ENCODE measurements around the gene HPGDS.
A peak's percentile ranks its signal among the peaks of the same experiment; 100 is the strongest.
"Not testable (repeated sequence)": the region's sequence is repeated elsewhere in the genome, so short reads cannot be mapped to it uniquely, and the experiment has no call there.

The HPGDS gene

DNA sequence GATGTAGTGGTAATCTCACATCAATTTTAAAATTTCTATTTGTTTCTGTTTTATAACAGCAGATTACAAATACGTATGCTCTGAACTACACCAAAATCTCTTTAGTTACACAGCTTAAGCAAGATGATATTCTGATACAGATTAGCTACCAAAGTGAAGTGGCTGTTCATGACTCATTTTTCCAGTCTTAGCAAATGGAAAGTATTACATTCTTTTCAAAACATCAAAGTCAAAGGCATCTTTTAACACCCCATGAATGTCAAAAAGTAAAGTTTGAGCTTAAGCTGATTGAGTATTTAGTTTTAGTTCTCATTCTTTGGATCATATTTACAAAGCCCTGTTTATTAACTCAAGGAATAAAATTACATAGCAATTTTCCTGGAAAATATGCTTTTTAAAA, 6.6 kb upstream of the HPGDS start:
- Mint-ChIP-seq H3K27ac (no peak overlapping the region), H3K4me3 (no peak overlapping the region), H3K9me3 (no peaks in the 10 kb centered on the region), H3K4me1 (ENCODE audit: low read depth) (peaks cover 32% of the 10 kb centered on the region), H3K27me3 (peaks cover 4% of the 10 kb centered on the region), H3K36me3 (ENCODE audit: low read depth) (no peaks in the 10 kb centered on the region)
- intact Hi-C loops (cut with micrococcal nuclease), result no loop called here

DNA sequence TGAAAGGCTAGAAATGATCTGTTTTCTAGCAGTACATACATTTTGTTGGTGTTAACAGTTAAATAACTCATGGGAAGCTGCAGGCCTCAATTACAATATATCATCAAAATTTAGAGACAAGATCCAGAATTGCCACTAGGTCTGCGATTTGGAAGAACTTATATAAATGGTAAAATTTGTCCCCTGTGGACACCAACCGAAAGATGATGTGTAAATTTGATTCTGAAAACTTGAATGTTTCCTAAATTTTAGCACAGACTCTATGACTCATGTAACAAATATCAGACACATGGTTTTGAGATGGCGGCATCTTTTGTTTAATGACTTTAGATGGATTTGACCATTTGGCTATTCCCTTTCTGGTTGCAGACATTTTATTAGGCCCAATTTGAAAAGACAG, 6.0 kb upstream of the HPGDS start:
- intact Hi-C loops (cut with micrococcal nuclease), result no loop called here
- Mint-ChIP-seq H3K27ac (no peak overlapping the region), H3K9me3 (no peaks in the 10 kb centered on the region), H3K4me3 (no peak overlapping the region), H3K4me1 (ENCODE audit: low read depth) (peaks cover 32% of the 10 kb centered on the region), H3K27me3 (peaks cover 4% of the 10 kb centered on the region), H3K36me3 (ENCODE audit: low read depth) (no peaks in the 10 kb centered on the region)

GRCh38 chr4:94346541-94346940, 3.9 kb upstream of the HPGDS start:
- Mint-ChIP-seq H3K4me3 (no peak overlapping the region), H3K4me1 (ENCODE audit: low read depth) (peaks cover 32% of the 10 kb centered on the region), H3K27ac (peak overlapping the region; percentile 37), H3K9me3 (no peaks in the 10 kb centered on the region), H3K36me3 (ENCODE audit: low read depth) (no peaks in the 10 kb centered on the region), H3K27me3 (peaks cover under 1% of the 10 kb centered on the region)
- intact Hi-C loops (cut with micrococcal nuclease), result no loop called here

- Mint-ChIP-seq H3K36me3 (ENCODE audit: low read depth) (no peaks in the 10 kb centered on the region), H3K4me1 (ENCODE audit: low read depth) (peaks cover 30% of the 10 kb centered on the region), H3K4me3 (no peak overlapping the region), H3K9me3 (no peaks in the 10 kb centered on the region), H3K27me3 (no peaks in the 10 kb centered on the region), H3K27ac (peak overlapping the region; percentile 76)
- intact Hi-C loops (cut with micrococcal nuclease), result no loop called here
These were observed 3.3 kb upstream of the HPGDS start for GRCh38 chr4:94345969-94346368.

GRCh38 chr4:94345266-94345665, 2.6 kb upstream of the HPGDS start:
- H3K9me3 Mint-ChIP-seq, result no peaks in the 10 kb centered on the region
- H3K4me3 Mint-ChIP-seq, result no peak overlapping the region
- intact Hi-C loops (cut with micrococcal nuclease), result no loop called here
- H3K36me3 Mint-ChIP-seq (ENCODE audit: low read depth), result no peaks in the 10 kb centered on the region
- H3K4me1 Mint-ChIP-seq (ENCODE audit: low read depth), result peaks cover 30% of the 10 kb centered on the region
- H3K27me3 Mint-ChIP-seq, result no peaks in the 10 kb centered on the region
- H3K27ac Mint-ChIP-seq, result peak overlapping the region; percentile 76

GRCh38 chr4:94344457-94344856, 1.8 kb upstream of the HPGDS start:
- Mint-ChIP-seq H3K36me3 (ENCODE audit: low read depth) (no peaks in the 10 kb centered on the region), H3K9me3 (no peaks in the 10 kb centered on the region), H3K27ac (peak overlapping the region; percentile 5), H3K4me1 (ENCODE audit: low read depth) (peaks cover 30% of the 10 kb centered on the region), H3K27me3 (no peaks in the 10 kb centered on the region), H3K4me3 (no peak overlapping the region)
- intact Hi-C loops (cut with micrococcal nuclease), result no loop called here

DNA sequence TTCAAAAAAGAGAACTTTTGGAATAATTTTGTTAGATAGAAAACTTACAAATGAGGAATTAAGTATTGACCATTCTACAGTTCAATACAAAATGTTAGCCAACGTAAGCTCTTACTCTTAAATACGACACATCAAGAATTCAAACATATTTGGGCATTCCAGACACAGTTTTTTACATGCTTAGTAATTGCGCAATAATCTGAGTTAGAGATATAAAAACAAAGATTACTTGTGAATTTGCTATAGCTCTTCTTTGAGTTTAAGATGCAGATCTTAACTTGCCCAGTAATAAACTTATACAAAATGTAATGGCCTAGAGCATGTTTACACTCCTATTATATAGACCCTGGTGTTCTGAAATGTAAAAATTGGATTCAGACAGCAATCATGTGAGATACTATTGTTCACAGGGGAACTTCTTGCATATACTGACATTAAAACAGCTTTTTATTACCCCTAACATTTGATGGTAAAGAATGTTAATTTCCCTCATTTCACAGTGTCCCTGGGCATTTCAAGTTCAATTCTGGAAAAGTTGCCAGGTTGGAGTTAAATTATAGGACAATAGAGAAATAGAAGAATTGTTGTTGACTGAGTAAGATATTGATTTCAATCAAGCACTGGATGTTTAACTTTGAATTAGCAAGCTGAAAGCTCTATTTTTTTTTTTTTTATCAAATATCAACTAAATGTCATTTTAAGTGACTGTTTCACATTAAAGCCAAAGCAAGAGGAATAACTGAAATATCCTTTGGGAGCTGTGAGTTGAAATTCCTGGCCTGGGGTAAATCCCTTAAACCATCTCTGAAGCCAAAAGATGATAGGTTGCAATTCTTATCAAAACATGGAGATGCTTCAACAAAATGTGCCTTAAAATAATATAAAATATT, 910 bp downstream of the HPGDS start:
- Mint-ChIP-seq H3K27ac (no peak overlapping the region), H3K9me3 (no peaks in the 10 kb centered on the region), H3K27me3 (no peaks in the 10 kb centered on the region), H3K4me3 (no peak overlapping the region), H3K4me1 (ENCODE audit: low read depth) (peaks cover 26% of the 10 kb centered on the region), H3K36me3 (ENCODE audit: low read depth) (no peaks in the 10 kb centered on the region)
- intact Hi-C loops (cut with micrococcal nuclease), result no loop called here

DNA sequence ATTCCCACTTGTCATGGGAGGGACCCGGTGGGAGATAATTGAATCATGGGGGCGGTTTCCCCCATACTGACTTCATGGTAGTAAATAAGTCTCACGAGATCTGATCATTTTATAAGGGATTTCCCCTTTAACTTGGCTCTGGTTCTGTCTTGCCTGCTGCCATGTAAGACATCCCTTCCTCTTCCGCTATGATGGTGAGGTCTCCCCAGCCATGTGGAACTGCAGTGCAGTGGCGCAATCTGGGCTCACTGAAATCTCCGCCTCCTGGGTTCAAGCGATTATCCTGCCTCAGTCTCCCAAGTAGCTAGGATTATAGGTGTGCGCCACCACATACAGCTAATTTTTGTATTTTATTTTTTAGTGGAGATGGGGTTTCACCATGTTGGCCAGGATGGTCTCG, 2.9 kb downstream of the HPGDS start:
- no peaks in the 10 kb centered on the region for H3K9me3 Mint-ChIP-seq
- H3K27me3 Mint-ChIP-seq, result no peaks in the 10 kb centered on the region
- H3K27ac Mint-ChIP-seq, result no peak overlapping the region
- peaks cover 16% of the 10 kb centered on the region for H3K4me1 Mint-ChIP-seq (ENCODE audit: low read depth)
- no peak overlapping the region for H3K4me3 Mint-ChIP-seq
- H3K36me3 Mint-ChIP-seq (ENCODE audit: low read depth), result no peaks in the 10 kb centered on the region
- intact Hi-C loops (cut with micrococcal nuclease), result no loop called here

DNA sequence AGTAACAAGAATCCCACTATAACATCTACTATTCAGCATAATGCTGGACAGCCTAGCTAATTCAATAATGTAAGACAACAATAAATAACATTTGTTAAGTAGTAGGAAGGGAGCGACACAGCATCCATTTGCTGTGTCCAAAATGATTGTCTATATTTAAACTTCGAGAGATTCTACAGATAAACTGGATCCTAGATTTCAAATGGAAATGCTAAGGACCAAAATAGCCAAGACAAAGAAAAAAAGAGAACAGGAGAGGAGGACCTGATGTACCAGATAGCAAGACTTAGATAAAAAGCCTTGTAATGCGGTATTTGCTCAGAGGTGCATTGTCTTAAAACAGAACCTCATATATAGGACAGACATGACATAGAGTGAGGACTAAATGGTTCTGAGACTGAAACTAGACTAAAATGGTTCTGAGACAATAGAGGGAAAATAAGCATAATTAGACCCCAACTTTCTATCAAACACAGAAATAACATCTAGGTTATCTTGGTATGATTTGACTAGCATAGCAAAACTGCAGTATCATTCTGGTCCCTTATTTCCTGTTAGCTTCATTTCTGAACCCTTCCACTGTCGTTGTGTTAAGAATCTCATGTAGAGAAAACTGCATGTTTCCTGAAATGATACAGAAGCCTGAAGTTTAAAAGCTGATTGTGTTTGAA, 3.8 kb downstream of the HPGDS start:
- no peak overlapping the region for H3K27ac Mint-ChIP-seq
- no peak overlapping the region for H3K4me3 Mint-ChIP-seq
- H3K4me1 Mint-ChIP-seq (ENCODE audit: low read depth), result peaks cover 9% of the 10 kb centered on the region
- H3K27me3 Mint-ChIP-seq, result no peaks in the 10 kb centered on the region
- H3K36me3 Mint-ChIP-seq (ENCODE audit: low read depth), result no peaks in the 10 kb centered on the region
- intact Hi-C loops (cut with micrococcal nuclease), result no loop called here
- no peaks in the 10 kb centered on the region for H3K9me3 Mint-ChIP-seq

DNA sequence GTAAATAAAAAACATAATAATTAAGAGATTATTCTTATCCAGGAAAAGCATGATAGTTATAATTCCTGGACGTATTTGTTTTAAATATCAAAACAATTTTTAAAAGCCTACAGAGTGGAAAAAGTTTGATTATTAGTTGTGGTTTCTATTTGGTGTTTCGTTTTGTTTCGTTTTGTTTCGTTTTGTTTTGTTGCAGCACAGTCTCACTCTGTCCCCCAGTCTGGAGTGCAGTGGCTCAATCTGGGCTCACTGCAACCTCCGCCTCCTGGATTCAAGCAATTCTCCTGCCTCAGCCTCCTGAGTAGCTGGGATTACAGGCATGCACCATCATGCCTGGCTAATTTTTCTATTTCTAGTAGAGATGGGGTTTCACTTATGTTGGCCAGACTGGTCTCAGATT, 5.8 kb downstream of the HPGDS start:
- H3K9me3 Mint-ChIP-seq; intact Hi-C loops (cut with micrococcal nuclease); H3K27ac Mint-ChIP-seq; H3K27me3 Mint-ChIP-seq; H3K36me3 Mint-ChIP-seq (ENCODE audit: low read depth); H3K4me1 Mint-ChIP-seq (ENCODE audit: low read depth); H3K4me3 Mint-ChIP-seq: not testable (repeated sequence)

DNA sequence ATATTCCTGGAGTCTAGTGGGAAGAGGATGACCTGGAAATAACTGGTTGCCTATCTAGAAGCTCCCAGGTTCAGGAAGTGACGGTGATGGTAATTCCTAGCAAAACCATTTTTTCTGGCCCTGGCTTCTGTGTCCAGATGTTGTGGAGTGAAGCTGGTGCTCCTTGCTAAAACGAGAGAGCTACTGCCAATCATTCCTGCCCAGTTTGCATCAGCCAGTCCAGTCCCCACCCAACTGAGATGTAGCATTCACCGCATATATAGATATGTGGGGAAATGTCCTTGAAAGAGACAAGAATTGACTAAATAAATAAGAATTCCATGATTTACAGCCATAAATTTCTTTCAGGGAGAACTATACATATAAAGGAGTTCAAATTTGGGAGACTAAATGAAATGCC, 6.3 kb downstream of the HPGDS start:
- H3K27ac Mint-ChIP-seq, result no peak overlapping the region
- H3K9me3 Mint-ChIP-seq, result no peaks in the 10 kb centered on the region
- intact Hi-C loops (cut with micrococcal nuclease), result no loop called here
- no peaks in the 10 kb centered on the region for H3K4me1 Mint-ChIP-seq (ENCODE audit: low read depth)
- no peaks in the 10 kb centered on the region for H3K27me3 Mint-ChIP-seq
- no peak overlapping the region for H3K4me3 Mint-ChIP-seq
- no peaks in the 10 kb centered on the region for H3K36me3 Mint-ChIP-seq (ENCODE audit: low read depth)

DNA sequence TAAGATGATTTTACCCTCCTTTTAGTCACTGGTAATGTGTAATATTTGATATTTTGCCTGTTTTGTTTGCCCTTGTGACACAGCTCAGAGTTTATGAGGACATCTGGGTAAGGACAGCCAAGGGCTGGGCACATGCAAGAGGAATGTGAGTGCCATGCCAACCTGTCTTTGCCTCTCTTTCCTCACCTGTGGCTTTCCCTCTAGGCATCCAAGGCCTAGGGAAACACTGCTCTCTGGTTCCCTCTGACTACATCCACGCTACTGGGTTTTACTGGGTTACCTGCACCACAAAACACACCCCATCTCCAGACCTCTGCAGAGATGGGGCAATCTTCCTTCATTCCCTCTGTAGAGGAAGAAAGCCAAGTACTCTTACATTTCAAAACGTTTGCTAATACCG, 7.7 kb downstream of the HPGDS start:
- Mint-ChIP-seq H3K4me1 (ENCODE audit: low read depth) (no peaks in the 10 kb centered on the region), H3K9me3 (no peaks in the 10 kb centered on the region), H3K4me3 (no peak overlapping the region), H3K36me3 (ENCODE audit: low read depth) (no peaks in the 10 kb centered on the region), H3K27ac (no peak overlapping the region), H3K27me3 (no peaks in the 10 kb centered on the region)
- intact Hi-C loops (cut with micrococcal nuclease), result loop anchor here (2.0 kb wide), 1 partner anchor 56 kb away; no protein-coding TSS in a partner anchor

- no peak overlapping the region for H3K27ac Mint-ChIP-seq
- H3K36me3 Mint-ChIP-seq (ENCODE audit: low read depth), result no peaks in the 10 kb centered on the region
- H3K4me1 Mint-ChIP-seq (ENCODE audit: low read depth), result no peaks in the 10 kb centered on the region
- no peaks in the 10 kb centered on the region for H3K9me3 Mint-ChIP-seq
- H3K27me3 Mint-ChIP-seq, result no peaks in the 10 kb centered on the region
- no peak overlapping the region for H3K4me3 Mint-ChIP-seq
- intact Hi-C loops (cut with micrococcal nuclease), result loop anchor here (2.0 kb wide), 1 partner anchor 56 kb away; no protein-coding TSS in a partner anchor
These were observed 8.2 kb downstream of the HPGDS start for GRCh38 chr4:94334476-94334875.

GRCh38 chr4:94333866-94334265, 8.8 kb downstream of the HPGDS start:
- H3K9me3 Mint-ChIP-seq, result no peaks in the 10 kb centered on the region
- no peak overlapping the region for H3K4me3 Mint-ChIP-seq
- H3K27me3 Mint-ChIP-seq, result no peaks in the 10 kb centered on the region
- H3K27ac Mint-ChIP-seq, result no peak overlapping the region
- no peaks in the 10 kb centered on the region for H3K36me3 Mint-ChIP-seq (ENCODE audit: low read depth)
- intact Hi-C loops (cut with micrococcal nuclease), result loop anchor here (2.0 kb wide), 1 partner anchor 57 kb away; no protein-coding TSS in a partner anchor
- H3K4me1 Mint-ChIP-seq (ENCODE audit: low read depth), result no peaks in the 10 kb centered on the region

All from dendritic cell treated with granulocyte-macrophage colony-stimulating factor and Interleukin-4, amounts not matched to agents 40 ng/mL and 50 ng/mL, for 4 days (primary cell).